GM12892 (cell line): ENCODE measurements around the gene TTYH3.

ENCODE experiments used
- DNase-seq: peaks from one replicate; pipeline ENCODE4 v3.0.0; 2011; ENCODE audit not compliant: insufficient read length
- FAIRE-seq: peaks from 2 replicates; lab custom pipeline; 2011; peaks lifted over from hg19 to GRCh38; lab: Jason Lieb, UNC
- POLR2A ChIP-seq: IDR thresholded peaks from 2 replicates; pipeline ENCODE4 v1.6.1; 2011; ENCODE audit warnings: low read depth, low read length, control low read depth
- POLR2AphosphoS5 ChIP-seq: IDR thresholded peaks from 2 replicates; pipeline ENCODE4 v1.6.1; 2011; ENCODE audit warnings: low read depth, low read length, control low read depth
- TAF1 ChIP-seq: IDR thresholded peaks from 2 replicates; pipeline ENCODE4 v1.6.1; 2011; ENCODE audit warnings: low read depth, mild to moderate bottlenecking, control low read depth, low read length, borderline replicate concordance

TTYH3 gene

GRCh38 chr7:2708041-2708440 lies 76.3 kb downstream of the TTYH3 start:
- no peak for TF ChIP-seq TAF1
- TF ChIP-seq POLR2AphosphoS5, result no peak
- no peak for TF ChIP-seq POLR2A
- DNase-seq (no peak), FAIRE-seq (no peak)

DNA sequence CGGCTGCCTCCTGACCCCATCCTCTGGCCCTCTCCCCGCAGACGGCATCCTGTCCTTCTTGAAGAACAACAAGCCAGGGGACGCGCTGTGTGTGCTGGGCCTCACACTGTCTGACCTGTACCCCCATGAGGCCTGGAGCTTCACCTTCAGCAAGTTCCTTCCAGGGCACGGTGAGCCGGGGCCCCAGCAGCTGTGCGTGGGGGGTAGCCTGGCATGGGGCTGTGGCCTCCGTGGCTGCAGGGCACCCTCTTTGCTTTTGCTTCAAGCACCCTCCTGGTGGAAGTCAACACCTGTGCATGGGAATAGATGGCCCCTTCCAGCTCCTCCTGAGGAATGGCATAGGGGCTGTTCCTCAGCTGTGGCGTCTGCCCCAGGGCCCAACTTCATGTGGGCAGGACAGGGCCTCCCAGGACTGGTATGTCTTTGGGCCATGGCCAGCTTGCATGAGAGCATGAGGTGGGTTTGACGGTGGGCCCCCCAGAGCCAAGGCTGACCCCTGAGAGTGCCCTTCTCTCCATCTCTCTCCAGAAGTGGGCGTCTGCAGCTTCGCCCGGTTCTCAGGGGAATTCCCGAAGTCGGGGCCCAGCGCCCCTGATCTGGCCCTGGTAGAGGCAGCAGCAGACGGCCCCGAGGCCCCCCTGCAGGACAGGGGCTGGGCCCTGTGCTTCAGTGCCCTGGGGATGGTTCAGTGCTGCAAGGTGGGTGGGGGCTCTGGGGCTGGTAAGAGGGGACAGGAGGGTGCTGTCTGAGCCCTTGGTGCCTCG lies 76.9 kb downstream of the TTYH3 start:
- FAIRE-seq (peak; percentile 24), DNase-seq (no peak)
- TF ChIP-seq TAF1, result no peak
- TF ChIP-seq POLR2A, result no peak
- no peak for TF ChIP-seq POLR2AphosphoS5

- no peak for FAIRE-seq
- 0 out of 2 replicates have a peak, but pooled peaks have one; percentile 20 for TF ChIP-seq POLR2AphosphoS5
- 0 out of 2 replicates have a peak, but pooled peaks have one; percentile 26 for TF ChIP-seq POLR2A
- TF ChIP-seq TAF1, result no peak
Measured at GRCh38 chr7:2709553-2710285, 77.9 kb downstream of the TTYH3 start.

DNA sequence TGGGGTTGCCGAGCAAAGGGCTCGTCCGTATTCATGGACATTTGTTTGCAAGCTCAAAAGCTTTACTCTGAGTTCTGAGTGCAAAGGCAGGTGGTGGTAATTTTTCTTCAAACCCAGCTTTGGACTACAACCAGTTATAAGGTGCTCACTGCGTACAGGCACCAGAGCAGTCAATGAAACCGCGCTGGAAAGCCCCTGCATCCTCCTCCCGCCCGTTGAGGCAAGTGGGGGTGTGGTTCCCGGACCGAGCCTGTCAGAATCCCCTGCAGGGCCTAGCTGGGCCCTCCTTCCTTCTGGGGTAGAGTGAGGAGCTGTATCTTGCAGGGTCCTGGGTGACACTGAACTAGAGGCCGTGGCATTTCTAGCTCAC lies 78.5 kb downstream of the TTYH3 start:
- TF ChIP-seq TAF1, result peak; percentile 53; the same call in 1 of the 2 replicates
- TF ChIP-seq POLR2AphosphoS5, result 0 out of 2 replicates have a peak, but pooled peaks have one; percentile 38
- TF ChIP-seq POLR2A, result peak; percentile 52
- peak; percentile 98 for FAIRE-seq
- DNase-seq, result peak; percentile 77

More at GRCh38 chr7:2709553-2710285, 77.9 kb downstream of the TTYH3 start:
- DNase-seq, result peak; percentile 90

DNA sequence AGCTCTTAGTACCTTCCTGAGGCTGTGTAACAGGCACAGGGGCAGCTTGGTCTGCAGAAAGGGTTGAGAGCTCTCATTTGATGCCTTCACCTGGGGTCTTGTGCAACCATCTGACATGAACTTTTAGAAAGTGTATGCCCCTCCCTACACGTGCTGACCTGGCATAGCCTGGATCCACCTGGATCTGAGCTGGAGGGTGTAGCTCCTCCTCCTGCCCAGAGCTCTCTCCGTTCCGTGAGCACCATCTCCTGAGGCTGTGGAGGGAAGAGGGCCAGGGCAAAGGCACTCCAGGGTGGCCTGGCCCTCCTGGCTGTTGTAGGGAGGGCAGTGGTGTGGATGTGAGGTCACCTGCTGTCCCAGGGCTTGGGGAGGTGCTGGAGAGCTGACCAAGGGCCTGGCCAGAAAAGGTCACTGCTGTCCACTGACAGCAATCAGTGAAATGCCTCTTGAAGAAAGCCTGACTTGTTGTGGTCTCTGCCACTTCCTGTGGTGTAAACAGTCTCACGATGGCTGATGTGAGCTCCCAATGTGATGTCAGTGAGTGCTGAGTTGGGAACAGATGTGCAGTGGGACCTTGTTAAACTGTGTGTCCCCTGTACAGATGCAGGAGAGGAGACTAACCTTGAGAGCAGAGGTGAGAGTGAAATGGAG lies 79.2 kb downstream of the TTYH3 start:
- FAIRE-seq (peak; percentile 85), DNase-seq (no peak)
- TF ChIP-seq POLR2AphosphoS5 (no peak; the same call in 1 of the 2 replicates), POLR2A (no peak), TAF1 (no peak)

- DNase-seq (no peak), FAIRE-seq (no peak)
- TF ChIP-seq TAF1 (no peak), POLR2AphosphoS5 (no peak), POLR2A (no peak)
Measured at GRCh38 chr7:2711895-2712675, 80.3 kb downstream of the TTYH3 start.

DNA sequence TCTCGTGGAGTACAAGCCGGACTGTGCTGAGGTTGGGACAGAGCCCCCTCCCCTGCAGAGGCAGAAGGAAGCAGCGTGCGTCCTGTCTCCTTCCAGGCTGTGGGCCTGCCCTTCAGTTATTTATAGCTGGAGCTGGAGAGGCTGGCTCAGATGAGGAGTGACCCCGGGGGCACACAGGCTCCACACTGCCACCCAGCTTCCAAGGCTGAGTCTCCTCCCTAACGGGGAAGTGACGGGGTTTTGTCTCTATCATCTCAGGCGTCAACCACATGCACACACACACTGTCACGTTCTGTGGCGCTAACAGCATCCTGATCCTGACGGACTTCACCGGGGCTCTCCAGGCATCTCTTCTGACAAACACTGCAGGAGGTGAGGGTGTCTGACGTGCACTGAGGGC lies 81.6 kb downstream of the TTYH3 start:
- no peak for TF ChIP-seq POLR2A
- no peak for TF ChIP-seq POLR2AphosphoS5
- TF ChIP-seq TAF1, result no peak
- no peak for DNase-seq
- no peak for FAIRE-seq

GRCh38 chr7:2713978-2714377 lies 82.2 kb downstream of the TTYH3 start:
- TF ChIP-seq TAF1 (no peak), POLR2A (no peak), POLR2AphosphoS5 (no peak)
- no peak for DNase-seq

More at GRCh38 chr7:2713978-2714377, 82.2 kb downstream of the TTYH3 start:
- FAIRE-seq, result no peak
